Gastroesophageal sphincter (tissue), 3 donors: Measurements from ENCODE around the gene CCT8.

ENCODE experiments used
- CTCF ChIP-seq, 4 experiments: fragments of 200-600 bp in 2 of 4; fragments of 450-650 bp in 2 of 4; sonication (generic) in 1 of 4; IDR thresholded peaks; one replicate each; pipeline ENCODE4 v1.5.1; 2017 to 2019; ENCODE audit warnings: antibody characterized with exemption in 4 of 4, mild to moderate bottlenecking in 2 of 4, moderate library complexity in 2 of 4
- EP300 ChIP-seq: sonication (generic); formaldehyde crosslinking; IDR thresholded peaks from one replicate; pipeline ENCODE4 v1.6.1; 2017; ENCODE audit warnings: antibody characterized with exemption, mild to moderate bottlenecking
- POLR2A ChIP-seq, 2 donors: fragments of 450-650 bp; IDR thresholded peaks; one replicate each; pipeline ENCODE4 v1.6.1; 2017; ENCODE audit warnings: antibody characterized with exemption in 2 of 2, mild to moderate bottlenecking in 2 of 2, moderate library complexity in 1 of 2
- POLR2AphosphoS5 ChIP-seq: sonication (generic); formaldehyde crosslinking; IDR thresholded peaks from one replicate; pipeline ENCODE4 v1.6.1; 2017; ENCODE audit warnings: antibody characterized with exemption

GRCh38 chr21:29052224-29052623, 21.2 kb downstream of the CCT8 start:
- TF ChIP-seq CTCF (IDR thresholded peaks at IDR 0.05) (no peak), POLR2AphosphoS5 (no peak), EP300 (no peak), POLR2A (IDR thresholded peaks at IDR 0.05) (no peak)
